HepG2 (cell line): ENCODE results near the gene OTOP3. TPM values are rescaled to one million over a fixed set of nuclear protein-coding genes. Genes with fewer than 3 reads are reported as not detected.

ENCODE experiments used
- GPN1 ChIP-seq: sonication (generic); formaldehyde crosslinking; IDR thresholded peaks from 2 replicates; pipeline ENCODE4 v1.5.1; 2020; ENCODE audit warnings: missing genetic modification reagents, borderline replicate concordance
- IRF9 ChIP-seq: sonication (generic); formaldehyde crosslinking; IDR thresholded peaks from 2 replicates; pipeline ENCODE4 v1.8.0; 2022; ENCODE audit warnings: missing genetic modification reagents, mild to moderate bottlenecking, borderline replicate concordance
- ISX ChIP-seq: sonication (generic); formaldehyde crosslinking; conservative IDR thresholded peaks from 2 replicates; pipeline ENCODE4 v1.5.0; 2020; ENCODE audit warnings: missing genetic modification reagents
- RARA ChIP-seq: IDR thresholded peaks from 2 replicates; pipeline ENCODE4 v1.6.1; 2016; ENCODE audit warnings: missing genetic modification reagents, missing compliant biosample characterization
- RFXANK ChIP-seq: IDR thresholded peaks from 2 replicates; pipeline ENCODE4 v1.6.1; 2016
- RNF219 ChIP-seq: sonication (generic); formaldehyde crosslinking; IDR thresholded peaks from 2 replicates; pipeline ENCODE4 v1.5.0; 2020; ENCODE audit warnings: mild to moderate bottlenecking, missing genetic modification reagents
- SNRNP70 ChIP-seq: fragments of 200-400 bp; formaldehyde crosslinking; IDR thresholded peaks from 2 replicates; pipeline ENCODE4 v1.6.1; 2017; ENCODE audit warnings: mild to moderate bottlenecking, low read depth, low read length, moderate library complexity
- TFDP2 ChIP-seq: sonication (generic); formaldehyde crosslinking; IDR thresholded peaks from 2 replicates; pipeline ENCODE4 v1.4.0; 2020; ENCODE audit warnings: missing genetic modification reagents
- ZNF121 ChIP-seq: sonication (generic); formaldehyde crosslinking; IDR thresholded peaks from 2 replicates; pipeline ENCODE4 v1.5.0; 2020; ENCODE audit warnings: mild to moderate bottlenecking, missing genetic modification reagents
- ZNF142 ChIP-seq: sonication (generic); formaldehyde crosslinking; IDR thresholded peaks from 2 replicates; pipeline ENCODE4 v1.4.0; 2020; ENCODE audit warnings: missing genetic modification reagents
- ZNF646 ChIP-seq: sonication (generic); formaldehyde crosslinking; IDR thresholded peaks from 2 replicates; pipeline ENCODE4 v1.9.0; 2021; ENCODE audit warnings: mild to moderate bottlenecking, missing genetic modification reagents
- polyA plus RNA-seq, 8 experiments: library from polyadenylated mRNA; depleted of rRNA in 3 of 8; stranded (reverse) in 7 of 8; unstranded in 1 of 8; fragments of >200 nt; fragmentation: Illumina TruSeq in 4 of 8; extraction: Trizol in 4 of 8; gene quantifications; 2 replicates each; pipeline versions ENCODE4 v1.2.1 to v1.2.3, GENCODE V29; 2011 to 2016; ENCODE audit warnings: low read depth in 4 of 8, missing spikeins in 1 of 8, mixed read lengths in 1 of 8; ENCODE audit not compliant: insufficient read depth in 1 of 8
- total RNA-seq, 5 experiments: library from RNA; depleted of rRNA; stranded (reverse); fragments of >200 nt; fragmentation: Illumina TruSeq; extraction: Trizol; gene quantifications; 2 replicates each; pipeline ENCODE4 v1.2.3, GENCODE V29; 2016; ENCODE audit warnings: low read depth in 1 of 5

The OTOP3 gene
- total and polyA plus RNA-seq, 2 of the 13 experiments (the other 11 are each of a cell fraction or from before 2014, with no cell fraction given) = not detected

GRCh38 chr17:74981979-74982662 is 46.4 kb downstream of the OTOP3 start (continued):
- TF ChIP-seq ZNF646 (CRISPR knock-in tag) = no peak; the same call in 1 of the 2 replicates
- TF ChIP-seq SNRNP70 = no peak
- TF ChIP-seq IRF9 (CRISPR knock-in tag) = peak; percentile 91
- peak; percentile 69 for TF ChIP-seq ZNF121
- TF ChIP-seq ZNF142 (CRISPR knock-in tag) = peak; percentile 87
- TF ChIP-seq TFDP2 = peak; percentile 91
- TF ChIP-seq RNF219 = 0 out of 2 replicates have a peak, but pooled peaks have one; percentile 87
- TF ChIP-seq ISX (CRISPR knock-in tag) = no peak
- 0 out of 2 replicates have a peak, but pooled peaks have one; percentile 8 for TF ChIP-seq RFXANK (CRISPR knock-in tag)
- peak; percentile 53 for TF ChIP-seq RARA (CRISPR knock-in tag)
- 0 out of 2 replicates have a peak, but pooled peaks have one; percentile 14 for TF ChIP-seq GPN1 (CRISPR knock-in tag)
